ENCODE measurements around the gene TUBGCP2.

The TUBGCP2 gene

DNA sequence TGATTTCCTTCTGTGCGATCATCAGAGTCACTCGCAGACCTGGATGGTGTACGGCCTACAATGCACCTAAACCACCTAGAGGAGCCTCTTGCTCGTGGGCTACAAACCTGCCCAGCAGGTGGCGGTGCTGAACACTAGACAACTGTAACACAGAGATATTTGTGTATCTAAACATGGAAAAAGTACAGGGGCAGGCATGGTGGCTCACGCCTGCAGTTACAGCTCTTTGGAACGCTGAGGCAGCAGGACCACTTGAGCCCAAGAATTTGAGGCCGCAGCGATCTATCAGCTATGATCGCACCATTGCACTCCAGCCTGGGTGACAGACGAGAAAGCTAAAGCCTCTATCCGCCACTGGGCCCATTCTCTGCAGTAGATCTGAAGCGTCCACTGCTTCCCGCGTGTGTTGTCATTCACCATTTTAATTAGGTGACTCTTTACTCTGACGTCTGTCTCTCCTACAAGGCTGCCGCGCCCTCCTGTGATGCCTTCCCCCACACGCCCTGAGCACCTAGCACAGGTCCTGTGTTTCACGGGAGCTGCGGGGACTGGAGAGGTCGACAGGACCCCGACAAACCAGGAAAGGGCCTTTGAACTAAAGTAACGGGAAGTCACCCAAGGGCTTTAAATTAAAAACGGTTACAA lies 774 bp downstream of the TUBGCP2 start:
- peak overlapping the region; percentile 92 for H3K4me3 ChIP-seq (replicated peaks; ENCODE audit: low read depth, low read length)
- DNase-seq (ENCODE audit: low read depth) = peak; percentile 73
- TF ChIP-seq, protein P1, sequence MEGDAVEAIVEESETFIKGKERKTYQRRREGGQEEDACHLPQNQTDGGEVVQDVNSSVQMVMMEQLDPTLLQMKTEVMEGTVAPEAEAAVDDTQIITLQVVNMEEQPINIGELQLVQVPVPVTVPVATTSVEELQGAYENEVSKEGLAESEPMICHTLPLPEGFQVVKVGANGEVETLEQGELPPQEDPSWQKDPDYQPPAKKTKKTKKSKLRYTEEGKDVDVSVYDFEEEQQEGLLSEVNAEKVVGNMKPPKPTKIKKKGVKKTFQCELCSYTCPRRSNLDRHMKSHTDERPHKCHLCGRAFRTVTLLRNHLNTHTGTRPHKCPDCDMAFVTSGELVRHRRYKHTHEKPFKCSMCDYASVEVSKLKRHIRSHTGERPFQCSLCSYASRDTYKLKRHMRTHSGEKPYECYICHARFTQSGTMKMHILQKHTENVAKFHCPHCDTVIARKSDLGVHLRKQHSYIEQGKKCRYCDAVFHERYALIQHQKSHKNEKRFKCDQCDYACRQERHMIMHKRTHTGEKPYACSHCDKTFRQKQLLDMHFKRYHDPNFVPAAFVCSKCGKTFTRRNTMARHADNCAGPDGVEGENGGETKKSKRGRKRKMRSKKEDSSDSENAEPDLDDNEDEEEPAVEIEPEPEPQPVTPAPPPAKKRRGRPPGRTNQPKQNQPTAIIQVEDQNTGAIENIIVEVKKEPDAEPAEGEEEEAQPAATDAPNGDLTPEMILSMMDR (IDR thresholded peaks at IDR 0.05; ENCODE audit: low read length, missing control alignments) = peak; percentile 88

DNA sequence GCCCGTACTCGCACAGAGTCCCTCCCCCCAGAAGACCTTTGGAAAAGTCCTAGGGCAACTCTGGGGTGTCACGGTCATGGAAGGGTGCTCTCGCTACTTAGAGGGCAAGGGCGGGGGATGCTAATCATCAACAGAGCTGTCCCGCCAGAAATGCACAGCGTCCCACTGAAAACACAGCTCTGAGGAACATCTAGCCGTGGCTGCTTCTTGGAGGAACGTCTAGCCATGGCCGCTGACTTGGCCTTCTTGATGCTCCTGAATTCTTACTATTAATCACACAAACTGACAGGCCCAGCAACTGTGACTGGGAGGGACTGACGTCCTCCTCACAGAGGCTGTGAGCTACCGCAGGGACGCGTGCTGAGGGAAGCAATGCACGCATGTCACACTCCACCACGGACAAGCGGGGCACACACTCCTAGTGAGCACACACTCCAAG lies 1.7 kb downstream of the TUBGCP2 start:
- no peak overlapping the region for H3K4me3 ChIP-seq (replicated peaks; ENCODE audit: low read depth, low read length)
- TF ChIP-seq, protein P1 (IDR thresholded peaks at IDR 0.05; ENCODE audit: low read length, missing control alignments) = no peak

DNA sequence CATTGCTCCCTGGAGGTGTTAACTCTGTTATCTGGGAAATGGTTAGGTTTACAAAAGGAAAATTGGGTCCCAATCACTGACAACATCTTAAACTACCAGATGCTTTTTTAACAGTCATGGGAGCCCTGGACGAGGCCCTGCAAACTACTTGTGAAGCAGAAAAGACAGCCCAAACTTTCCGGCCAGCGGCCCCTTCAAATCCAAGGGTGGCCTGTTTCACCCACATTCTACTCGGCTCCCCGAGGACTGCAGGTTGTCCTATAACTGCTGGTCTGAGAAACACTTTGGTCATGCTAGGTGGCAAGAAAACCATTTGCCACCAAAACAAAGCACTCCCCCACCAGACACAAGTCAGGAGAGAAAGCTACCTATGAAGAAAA lies 2.6 kb downstream of the TUBGCP2 start:
- TF ChIP-seq, protein P1 (IDR thresholded peaks at IDR 0.05; ENCODE audit: low read length, missing control alignments) = no peak
- H3K4me3 ChIP-seq (replicated peaks; ENCODE audit: low read depth, low read length) = no peak overlapping the region
- no peak for DNase-seq (ENCODE audit: low read depth)

More for the DNA sequence above, 1.7 kb downstream of the TUBGCP2 start:
- no peak for DNase-seq (ENCODE audit: low read depth)

DNA sequence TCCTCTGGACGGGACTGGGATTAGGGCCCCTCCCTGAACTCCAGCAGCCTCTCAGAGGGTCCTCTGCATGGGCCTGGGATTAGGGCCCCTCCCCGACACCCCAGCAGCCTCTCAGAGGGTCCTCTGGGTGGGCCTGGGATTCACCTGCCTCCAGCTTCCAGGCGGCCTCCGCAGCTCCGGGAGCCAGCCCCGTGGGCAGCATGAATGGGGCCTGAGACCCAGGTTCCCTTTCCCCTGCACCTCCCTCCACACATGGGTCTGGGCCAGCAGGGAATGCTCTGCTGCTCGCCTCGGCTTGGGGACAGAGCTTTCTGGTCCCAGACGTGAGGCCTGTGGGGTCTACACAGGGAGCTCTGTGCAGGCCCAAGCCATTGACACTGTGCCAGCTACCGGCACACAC lies 5.5 kb downstream of the TUBGCP2 start:
- DNase-seq (ENCODE audit: low read depth) = no peak
- TF ChIP-seq, protein P1 (IDR thresholded peaks at IDR 0.05; ENCODE audit: low read length, missing control alignments) = no peak
- no peak overlapping the region for H3K4me3 ChIP-seq (replicated peaks; ENCODE audit: low read depth, low read length)

DNA sequence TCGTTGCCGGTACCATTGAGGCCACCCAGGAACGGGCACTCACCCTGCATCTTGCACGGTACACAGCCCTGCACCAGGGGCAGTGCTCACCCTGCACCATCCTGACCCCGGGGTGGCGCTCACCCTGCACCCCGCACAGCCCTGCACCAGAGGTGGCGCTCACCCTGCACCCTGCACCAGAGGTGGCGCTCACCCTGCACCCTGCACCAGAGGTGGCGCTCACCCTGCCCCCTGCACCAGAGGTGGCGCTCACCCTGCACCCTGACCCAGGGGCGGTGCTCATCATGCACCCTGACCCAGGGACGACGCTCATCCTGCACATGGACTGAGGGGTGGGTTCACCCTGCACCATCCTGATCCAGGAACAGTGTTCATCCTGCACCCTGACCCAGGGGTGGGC lies 6.4 kb downstream of the TUBGCP2 start:
- no peak overlapping the region for H3K4me3 ChIP-seq (replicated peaks; ENCODE audit: low read depth, low read length)
- TF ChIP-seq, protein P1 (IDR thresholded peaks at IDR 0.05; ENCODE audit: low read length, missing control alignments) = no peak
- no peak for DNase-seq (ENCODE audit: low read depth)

DNA sequence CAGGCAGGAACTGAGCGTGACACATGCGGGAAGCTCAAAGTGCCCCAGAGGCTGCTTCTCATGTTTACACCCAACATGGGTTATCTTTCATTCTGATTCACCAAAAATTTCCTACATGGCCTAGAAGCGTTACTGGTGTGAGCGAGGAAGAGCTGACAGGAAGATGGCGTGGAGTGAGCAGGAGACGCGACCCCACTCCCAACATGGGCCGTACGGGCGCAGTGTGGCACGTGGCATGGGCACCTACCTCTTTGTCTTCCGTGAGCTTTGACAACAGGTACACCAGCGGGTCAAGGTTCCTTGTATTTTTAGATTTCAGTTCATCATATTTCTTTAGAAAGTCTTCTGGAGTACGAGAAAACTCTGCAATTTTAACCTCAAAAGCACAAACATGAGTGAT lies 8.9 kb downstream of the TUBGCP2 start:
- H3K4me3 ChIP-seq (replicated peaks; ENCODE audit: low read depth, low read length) = no peak overlapping the region
- DNase-seq (ENCODE audit: low read depth) = no peak
- TF ChIP-seq, protein P1 (IDR thresholded peaks at IDR 0.05; ENCODE audit: low read length, missing control alignments) = no peak

DNA sequence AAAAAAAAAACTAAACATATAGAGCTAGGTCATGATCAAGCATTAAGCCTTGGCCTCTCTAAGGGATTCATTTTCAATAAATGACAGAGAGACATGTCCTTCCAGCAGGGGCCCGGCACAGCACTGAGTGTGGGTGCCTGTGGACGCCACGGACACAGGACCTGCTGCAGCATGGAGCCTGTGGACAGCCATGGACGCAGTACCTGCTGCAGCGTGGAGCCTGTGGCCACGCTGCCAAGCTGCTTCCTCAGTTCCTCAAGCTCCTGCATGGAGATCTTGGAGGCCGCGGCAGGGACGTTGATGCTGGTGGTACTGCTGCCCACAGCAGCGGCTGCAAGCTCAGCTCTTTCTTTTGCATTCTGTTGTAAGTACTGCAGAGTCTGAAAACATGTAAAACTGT lies 9.4 kb downstream of the TUBGCP2 start:
- no peak overlapping the region for H3K4me3 ChIP-seq (replicated peaks; ENCODE audit: low read depth, low read length)
- TF ChIP-seq, protein P1 (IDR thresholded peaks at IDR 0.05; ENCODE audit: low read length, missing control alignments) = no peak
- DNase-seq (ENCODE audit: low read depth) = no peak
